GM06990 (cell line): ENCODE measurements around the gene BACE2.

Experiments
- DNase-seq: peaks from one replicate; pipeline ENCODE4 v3.0.0-alpha.2; 2011; ENCODE audit not compliant: insufficient read length; ENCODE audit errors: extremely low read depth
- H3K27me3 ChIP-seq: replicated peaks from 2 replicates; pipeline ENCODE4 v1.6.0; 2011; ENCODE audit warnings: low read length; ENCODE audit not compliant: control insufficient read depth, insufficient read depth
- H3K36me3 ChIP-seq: 2 replicates; pipeline ENCODE4 v1.5.1; 2011; ENCODE audit warnings: low read length; ENCODE audit not compliant: control insufficient read depth, insufficient read depth
- H3K4me3 ChIP-seq: replicated peaks from 2 replicates; pipeline ENCODE4 v1.5.1; 2011; ENCODE audit warnings: low read depth, mild to moderate bottlenecking, control low read depth, low read length
- TF ChIP-seq, protein P1 (sequence below): IDR thresholded peaks from 2 replicates; pipeline ENCODE4 v1.5.1; 2011; ENCODE audit warnings: low read length, control low read depth, mild to moderate bottlenecking, inconsistent platforms; ENCODE audit not compliant: insufficient read depth, poor library complexity, severe bottlenecking

The BACE2 gene

DNA sequence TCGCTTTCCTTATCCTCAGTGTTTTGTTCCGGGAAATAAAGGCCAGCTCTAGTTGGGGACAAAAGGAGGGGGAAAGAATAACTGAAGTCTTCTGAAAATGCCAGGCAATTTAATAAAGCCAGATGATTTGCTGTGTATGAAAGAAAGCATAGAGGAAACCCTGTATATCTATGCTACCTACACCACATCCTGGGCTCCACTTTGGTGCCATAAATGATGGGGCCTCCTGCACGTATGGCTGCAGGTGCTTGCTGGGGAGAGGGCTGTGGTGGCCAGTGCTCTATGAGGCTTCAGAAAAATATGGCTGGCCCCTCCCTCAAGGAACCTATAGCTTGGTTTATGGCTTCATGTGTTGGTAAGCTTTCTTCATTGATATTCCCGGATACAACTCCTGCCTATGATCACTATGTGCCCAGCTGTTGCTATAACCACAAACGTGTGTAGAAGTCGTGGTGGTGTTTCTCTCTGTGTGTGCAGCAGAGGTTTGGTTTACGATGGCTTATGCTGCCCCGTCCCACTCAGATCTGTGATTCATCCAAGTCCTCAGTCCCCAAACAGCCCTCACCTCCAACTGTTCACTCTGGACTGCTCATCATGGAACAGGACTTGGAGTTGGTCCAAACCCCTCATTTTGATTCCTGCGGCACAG is 59.5 kb downstream of the BACE2 start:
- DNase-seq = no peak
- Histone ChIP-seq H3K36me3 (no peaks in the 10 kb centered on the region), H3K4me3 (no peak overlapping the region), H3K27me3 (no peaks in the 10 kb centered on the region; the same call in 1 of the 2 replicates)
- TF ChIP-seq, protein P1, sequence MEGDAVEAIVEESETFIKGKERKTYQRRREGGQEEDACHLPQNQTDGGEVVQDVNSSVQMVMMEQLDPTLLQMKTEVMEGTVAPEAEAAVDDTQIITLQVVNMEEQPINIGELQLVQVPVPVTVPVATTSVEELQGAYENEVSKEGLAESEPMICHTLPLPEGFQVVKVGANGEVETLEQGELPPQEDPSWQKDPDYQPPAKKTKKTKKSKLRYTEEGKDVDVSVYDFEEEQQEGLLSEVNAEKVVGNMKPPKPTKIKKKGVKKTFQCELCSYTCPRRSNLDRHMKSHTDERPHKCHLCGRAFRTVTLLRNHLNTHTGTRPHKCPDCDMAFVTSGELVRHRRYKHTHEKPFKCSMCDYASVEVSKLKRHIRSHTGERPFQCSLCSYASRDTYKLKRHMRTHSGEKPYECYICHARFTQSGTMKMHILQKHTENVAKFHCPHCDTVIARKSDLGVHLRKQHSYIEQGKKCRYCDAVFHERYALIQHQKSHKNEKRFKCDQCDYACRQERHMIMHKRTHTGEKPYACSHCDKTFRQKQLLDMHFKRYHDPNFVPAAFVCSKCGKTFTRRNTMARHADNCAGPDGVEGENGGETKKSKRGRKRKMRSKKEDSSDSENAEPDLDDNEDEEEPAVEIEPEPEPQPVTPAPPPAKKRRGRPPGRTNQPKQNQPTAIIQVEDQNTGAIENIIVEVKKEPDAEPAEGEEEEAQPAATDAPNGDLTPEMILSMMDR = no peak

DNA sequence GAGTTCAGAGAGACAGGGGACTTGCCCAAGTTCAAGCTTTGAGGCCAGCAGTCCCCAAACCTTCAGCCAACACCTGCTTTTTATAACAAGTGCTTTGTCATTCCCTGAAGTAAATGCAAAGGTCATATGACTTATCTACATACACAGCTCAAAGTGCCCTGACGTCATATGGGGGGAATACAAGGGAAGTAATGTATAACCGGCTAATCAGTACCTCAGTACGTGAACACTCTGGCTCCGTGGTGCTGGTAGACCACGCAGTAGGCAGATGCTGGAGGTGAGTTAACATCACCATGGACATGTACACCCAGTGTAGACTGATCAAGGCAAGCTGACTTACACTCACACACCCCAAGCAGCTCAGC is 60.0 kb downstream of the BACE2 start:
- Histone ChIP-seq H3K27me3 (no peaks in the 10 kb centered on the region; the same call in 1 of the 2 replicates), H3K36me3 (no peaks in the 10 kb centered on the region), H3K4me3 (no peak overlapping the region)
- no peak for DNase-seq
- TF ChIP-seq, protein P1 = no peak

DNA sequence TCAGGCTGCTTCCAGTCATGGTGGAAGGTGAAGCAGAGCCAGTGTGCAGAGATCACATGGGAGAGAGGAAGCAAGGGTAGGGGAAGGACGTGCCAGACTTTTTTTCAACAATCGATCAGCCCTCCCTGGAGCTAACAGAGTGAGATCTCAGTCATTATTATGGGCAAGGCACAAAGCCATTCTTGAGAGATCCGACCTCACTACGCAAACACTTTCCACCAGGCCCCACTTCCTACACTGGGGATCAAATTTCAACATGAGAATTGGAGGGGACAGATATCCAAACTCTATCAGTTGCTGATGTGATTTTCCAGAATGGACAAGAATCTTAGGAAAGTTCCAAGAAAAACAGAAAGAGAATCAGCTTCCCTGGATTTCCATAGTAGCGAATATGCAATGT is 60.5 kb downstream of the BACE2 start:
- H3K4me3 ChIP-seq = no peak overlapping the region
- TF ChIP-seq, protein P1 = no peak
- H3K27me3 ChIP-seq = no peaks in the 10 kb centered on the region; the same call in 1 of the 2 replicates
- DNase-seq = no peak
- H3K36me3 ChIP-seq = no peaks in the 10 kb centered on the region

DNA sequence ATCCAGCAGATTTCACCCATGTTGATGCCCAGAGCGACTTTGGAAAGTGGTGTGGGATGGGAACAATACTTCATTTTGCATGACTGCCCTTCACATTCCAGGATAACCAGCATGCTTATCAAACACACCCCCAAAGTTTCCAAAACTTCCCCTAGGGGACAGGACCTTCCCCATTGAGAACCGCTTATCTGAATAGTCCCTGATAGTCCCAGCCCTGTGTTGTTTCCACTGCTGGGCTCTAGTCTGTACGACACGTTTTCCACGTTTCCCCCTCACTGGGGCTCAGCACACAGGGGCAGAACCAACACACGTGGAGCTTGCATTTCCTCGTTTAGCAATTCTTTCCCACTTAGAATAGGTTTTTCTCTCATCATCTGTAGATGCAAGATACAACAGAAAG is 61.0 kb downstream of the BACE2 start:
- no peak overlapping the region for H3K4me3 ChIP-seq
- no peaks in the 10 kb centered on the region for H3K36me3 ChIP-seq
- DNase-seq = no peak
- TF ChIP-seq, protein P1 = no peak
- no peaks in the 10 kb centered on the region; the same call in 1 of the 2 replicates for H3K27me3 ChIP-seq

DNA sequence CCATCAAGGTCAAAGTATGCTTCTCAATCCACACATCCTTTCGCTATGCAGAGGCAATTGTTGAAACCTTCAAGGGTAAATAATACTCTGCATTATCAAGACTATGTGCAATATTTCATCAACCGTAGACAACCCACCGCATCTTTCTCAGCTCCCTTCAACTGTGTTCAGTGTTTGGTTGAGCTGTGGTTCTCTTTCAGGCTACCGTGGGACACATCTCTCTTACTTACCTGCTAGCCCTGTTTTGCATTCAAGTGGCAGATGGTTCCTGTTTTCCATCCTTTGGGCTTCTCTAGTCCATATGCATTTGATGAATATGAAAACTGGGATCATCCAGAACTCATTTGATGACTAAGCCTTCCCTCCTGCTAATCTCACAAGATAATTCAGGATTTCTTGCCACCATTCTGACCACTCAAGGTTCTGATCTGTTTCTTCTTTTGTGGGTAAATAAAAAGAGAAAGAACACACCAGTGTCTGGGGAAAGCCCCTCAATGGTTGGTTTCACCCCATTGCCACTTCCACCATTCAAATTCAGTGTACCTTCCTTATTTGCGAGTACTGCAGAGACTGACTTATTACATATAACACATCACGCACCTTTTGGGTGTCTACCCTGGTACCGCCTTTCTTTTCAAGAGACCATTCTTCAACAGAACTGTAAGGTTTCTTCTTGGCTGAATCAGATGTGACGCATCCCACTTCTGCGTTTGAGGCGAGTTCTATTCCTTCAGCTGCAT is 61.7 kb downstream of the BACE2 start:
- Histone ChIP-seq H3K4me3 (no peak overlapping the region), H3K27me3 (no peaks in the 10 kb centered on the region; the same call in 1 of the 2 replicates), H3K36me3 (no peaks in the 10 kb centered on the region)
- TF ChIP-seq, protein P1 = no peak
- no peak for DNase-seq
